ENCODE measurements around the gene KRTAP20-2. TPM values are rescaled to one million over a fixed set of nuclear protein-coding genes. Genes with fewer than 3 reads are reported as not detected.

KRTAP20-2 gene
- total and polyA plus RNA-seq, 10 of the 15 experiments (the other 5 are each of a cell fraction or from before 2014, with no cell fraction given): not detected

DNA sequence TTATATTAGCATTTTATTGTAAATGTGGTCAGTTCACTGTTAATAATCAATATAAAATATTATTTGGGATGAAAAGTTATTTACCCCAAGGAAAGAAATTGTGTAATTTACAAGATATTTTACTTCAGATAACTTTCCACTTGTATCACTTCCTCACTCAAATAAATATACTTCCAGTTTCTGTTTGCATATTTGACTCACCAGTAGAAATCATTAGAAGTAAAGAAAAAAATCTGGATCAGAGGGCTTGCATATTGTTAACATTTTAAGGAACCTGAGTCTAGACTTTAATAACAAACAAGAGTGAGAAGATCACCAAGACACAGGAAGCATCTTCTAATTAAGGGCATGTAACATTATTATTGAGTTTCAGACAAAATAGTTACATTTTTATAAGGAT lies 14.9 kb upstream of the KRTAP20-2 start:
- H3K4me1 ChIP-seq (ENCODE audit: control insufficient read depth, insufficient read depth, low read length): no peaks in the 10 kb centered on the region
- in situ Hi-C loops (cut with MboI) (no loop called here), intact Hi-C loops (cut with micrococcal nuclease; ENCODE audit: unreplicated experiment) (no loop called here)
- SMC1A ChIA-PET (ENCODE audit: uncharacterized antibody, unreplicated experiment): no interaction called here
- H3K4me3 ChIP-seq: no peak overlapping the region
- H3K27ac ChIP-seq (ENCODE audit: control insufficient read depth, insufficient read depth): no peak overlapping the region
- no peaks in the 10 kb centered on the region for H3K9me3 ChIP-seq (replicated peaks; ENCODE audit: control insufficient read depth, insufficient read depth, low read length)
- no peak for ATAC-seq
- no peak for DNase-seq (ENCODE audit: low read depth, low spot score)
- POLR2A ChIA-PET: no interaction called here
- H3K4me2 ChIP-seq (ENCODE audit: control insufficient read depth, insufficient read depth): no peak overlapping the region
- H3K27me3 ChIP-seq (replicated peaks in 1 of 2; ENCODE audit: control insufficient read depth in 2 of 2, insufficient read depth in 2 of 2, low read length in 1 of 2): no peaks in the 10 kb centered on the region
- FAIRE-seq: no peak
- H2AFZ ChIP-seq (ENCODE audit: control insufficient read depth, low read depth, low read length): no peak overlapping the region
- no peaks in the 10 kb centered on the region for H4K20me1 ChIP-seq (ENCODE audit: control insufficient read depth, insufficient read depth)
- no peaks in the 10 kb centered on the region for H3K79me2 ChIP-seq (ENCODE audit: control insufficient read depth, insufficient read depth, low read length)
- CTCF ChIA-PET: no interaction called here
- H3K36me3 ChIP-seq (ENCODE audit: control insufficient read depth in 2 of 2, insufficient read depth in 2 of 2, low read length in 1 of 2): no peaks in the 10 kb centered on the region
- no TSS peak for BruUV-seq (replicated peaks)
- RAD21 ChIA-PET (ENCODE audit: unreplicated experiment): no interaction called here
- TF ChIP-seq KLF5 (IDR thresholded peaks at IDR 0.05; ENCODE audit: partially characterized antibody): no peak
- TF ChIP-seq ZNF217 (IDR thresholded peaks at IDR 0.05): no peak
- no peak for TF ChIP-seq MTA2 (IDR thresholded peaks at IDR 0.05; ENCODE audit: low read depth)
- no peak for TF ChIP-seq RB1 (IDR thresholded peaks at IDR 0.05; ENCODE audit: borderline replicate concordance)
- TF ChIP-seq SMARCA5 (IDR thresholded peaks at IDR 0.05): no peak
- TF ChIP-seq PAX5 (IDR thresholded peaks at IDR 0.05; ENCODE audit: borderline replicate concordance, low read depth, low read length): no peak
- TF ChIP-seq TAF1 (IDR thresholded peaks at IDR 0.05; ENCODE audit: borderline replicate concordance, low read depth, low read length): no peak
- no peak for TF ChIP-seq IRF4 (IDR thresholded peaks at IDR 0.05; ENCODE audit: low read depth, low read length)
- no peak for TF ChIP-seq CHD2 (IDR thresholded peaks at IDR 0.05; ENCODE audit: borderline replicate concordance, low read depth, low read length)
- no peak for TF ChIP-seq RAD51 (IDR thresholded peaks at IDR 0.05)
- TF ChIP-seq NR2C1 (IDR thresholded peaks at IDR 0.05): no peak
- TF ChIP-seq SIX5 (IDR thresholded peaks at IDR 0.05; ENCODE audit: low read depth, low read length, severe bottlenecking): no peak
- no peak for TF ChIP-seq STAT1 (conservative IDR thresholded peaks at IDR 0.05)
- TF ChIP-seq ZNF24 (IDR thresholded peaks at IDR 0.05): no peak
- no peak for TF ChIP-seq CBX5 (IDR thresholded peaks at IDR 0.05; ENCODE audit: low read depth)
- TF ChIP-seq ASH2L (IDR thresholded peaks at IDR 0.05; ENCODE audit: borderline replicate concordance, low read depth): no peak
- H3K9ac ChIP-seq (ENCODE audit: control insufficient read depth, insufficient read depth, low read length): no peak overlapping the region
